ENCODE results near the gene DPEP1.
"Not testable (repeated sequence)": the region's sequence is repeated elsewhere in the genome, so short reads cannot be mapped to it uniquely, and the experiment has no call there.

DPEP1 gene

GRCh38 chr16:89584768-89585549 is 28.5 kb upstream of the DPEP1 start:
- Mint-ChIP-seq H3K27me3 (ENCODE audit: low read depth) (no peaks in the 10 kb centered on the region), H3K9me3 (no peaks in the 10 kb centered on the region)

GRCh38 chr16:89586218-89586617 is 27.2 kb upstream of the DPEP1 start:
- H3K27ac Mint-ChIP-seq: no peak overlapping the region
- no peak for DNase-seq (ENCODE audit: low spot score)
- no peaks in the 10 kb centered on the region for H3K4me1 Mint-ChIP-seq (ENCODE audit: low read depth)
- no peak overlapping the region for H3K4me3 Mint-ChIP-seq
- no peaks in the 10 kb centered on the region for H3K9me3 Mint-ChIP-seq
- H3K36me3 Mint-ChIP-seq (ENCODE audit: low read depth): no peaks in the 10 kb centered on the region
- H3K27me3 Mint-ChIP-seq (ENCODE audit: low read depth): no peaks in the 10 kb centered on the region

More at GRCh38 chr16:89584768-89585549, 28.5 kb upstream of the DPEP1 start:
- H3K4me1 Mint-ChIP-seq (ENCODE audit: low read depth): no peaks in the 10 kb centered on the region
- no peaks in the 10 kb centered on the region for H3K36me3 Mint-ChIP-seq (ENCODE audit: low read depth)
- DNase-seq (ENCODE audit: low spot score): no peak
- H3K4me3 Mint-ChIP-seq: no peak overlapping the region
- no peak overlapping the region for H3K27ac Mint-ChIP-seq

GRCh38 chr16:89586853-89587252 is 26.6 kb upstream of the DPEP1 start:
- no peak for DNase-seq (ENCODE audit: low spot score)
- Mint-ChIP-seq H3K4me3 (no peak overlapping the region), H3K4me1 (ENCODE audit: low read depth) (no peaks in the 10 kb centered on the region), H3K9me3 (no peaks in the 10 kb centered on the region), H3K27me3 (ENCODE audit: low read depth) (no peaks in the 10 kb centered on the region), H3K27ac (no peak overlapping the region), H3K36me3 (ENCODE audit: low read depth) (no peaks in the 10 kb centered on the region)

- not testable (repeated sequence) for DNase-seq (ENCODE audit: low spot score); H3K9me3 Mint-ChIP-seq; H3K4me1 Mint-ChIP-seq (ENCODE audit: low read depth); H3K27me3 Mint-ChIP-seq (ENCODE audit: low read depth); H3K4me3 Mint-ChIP-seq; H3K36me3 Mint-ChIP-seq (ENCODE audit: low read depth); H3K27ac Mint-ChIP-seq
Observed at GRCh38 chr16:89587676-89588075, 25.8 kb upstream of the DPEP1 start.

GRCh38 chr16:89588413-89589109 is 24.9 kb upstream of the DPEP1 start:
- Mint-ChIP-seq H3K27ac (no peak overlapping the region), H3K9me3 (no peaks in the 10 kb centered on the region), H3K36me3 (ENCODE audit: low read depth) (no peaks in the 10 kb centered on the region)

GRCh38 chr16:89589241-89589926 is 24.1 kb upstream of the DPEP1 start:
- H3K4me1 Mint-ChIP-seq (ENCODE audit: low read depth): peaks cover 6% of the 10 kb centered on the region
- no peak overlapping the region for H3K27ac Mint-ChIP-seq
- no peak for DNase-seq (ENCODE audit: low spot score)
- H3K4me3 Mint-ChIP-seq: no peak overlapping the region
- H3K27me3 Mint-ChIP-seq (ENCODE audit: low read depth): no peaks in the 10 kb centered on the region
- H3K36me3 Mint-ChIP-seq (ENCODE audit: low read depth): no peaks in the 10 kb centered on the region
- H3K9me3 Mint-ChIP-seq: no peaks in the 10 kb centered on the region

More at GRCh38 chr16:89588413-89589109, 24.9 kb upstream of the DPEP1 start:
- Mint-ChIP-seq H3K27me3 (ENCODE audit: low read depth) (no peaks in the 10 kb centered on the region), H3K4me1 (ENCODE audit: low read depth) (peaks cover 2% of the 10 kb centered on the region), H3K4me3 (no peak overlapping the region)
- no peak for DNase-seq (ENCODE audit: low spot score)

GRCh38 chr16:89593841-89594240 is 19.6 kb upstream of the DPEP1 start:
- no peaks in the 10 kb centered on the region for H3K36me3 Mint-ChIP-seq (ENCODE audit: low read depth)
- H3K27me3 Mint-ChIP-seq (ENCODE audit: low read depth): no peaks in the 10 kb centered on the region
- no peak for DNase-seq (ENCODE audit: low spot score)
- H3K4me1 Mint-ChIP-seq (ENCODE audit: low read depth): peaks cover 6% of the 10 kb centered on the region
- H3K9me3 Mint-ChIP-seq: no peaks in the 10 kb centered on the region
- H3K27ac Mint-ChIP-seq: no peak overlapping the region
- H3K4me3 Mint-ChIP-seq: peak overlapping the region; percentile 48

- H3K27me3 Mint-ChIP-seq (ENCODE audit: low read depth): no peaks in the 10 kb centered on the region
- H3K4me1 Mint-ChIP-seq (ENCODE audit: low read depth): peaks cover 6% of the 10 kb centered on the region
- no peaks in the 10 kb centered on the region for H3K9me3 Mint-ChIP-seq
- H3K4me3 Mint-ChIP-seq: no peak overlapping the region
- DNase-seq (ENCODE audit: low spot score): no peak
- H3K36me3 Mint-ChIP-seq (ENCODE audit: low read depth): no peaks in the 10 kb centered on the region
- H3K27ac Mint-ChIP-seq: no peak overlapping the region
Observed at GRCh38 chr16:89595330-89596060, 17.9 kb upstream of the DPEP1 start.

- H3K27me3 Mint-ChIP-seq (ENCODE audit: low read depth): no peaks in the 10 kb centered on the region
- no peak overlapping the region for H3K4me3 Mint-ChIP-seq
- H3K9me3 Mint-ChIP-seq: no peaks in the 10 kb centered on the region
- no peak overlapping the region for H3K27ac Mint-ChIP-seq
- peaks cover 6% of the 10 kb centered on the region for H3K4me1 Mint-ChIP-seq (ENCODE audit: low read depth)
- DNase-seq (ENCODE audit: low spot score): no peak
- no peaks in the 10 kb centered on the region for H3K36me3 Mint-ChIP-seq (ENCODE audit: low read depth)
Observed at GRCh38 chr16:89596061-89596689, 17.3 kb upstream of the DPEP1 start.

GRCh38 chr16:89596957-89597649 is 16.3 kb upstream of the DPEP1 start:
- no peak for DNase-seq (ENCODE audit: low spot score)
- Mint-ChIP-seq H3K27ac (no peak overlapping the region), H3K4me1 (ENCODE audit: low read depth) (peaks cover 6% of the 10 kb centered on the region), H3K27me3 (ENCODE audit: low read depth) (no peaks in the 10 kb centered on the region), H3K36me3 (ENCODE audit: low read depth) (no peaks in the 10 kb centered on the region), H3K4me3 (no peak overlapping the region), H3K9me3 (no peaks in the 10 kb centered on the region)

- H3K27me3 Mint-ChIP-seq (ENCODE audit: low read depth): no peaks in the 10 kb centered on the region
- DNase-seq (ENCODE audit: low spot score): no peak
- no peak overlapping the region for H3K4me3 Mint-ChIP-seq
- no peak overlapping the region for H3K27ac Mint-ChIP-seq
- H3K36me3 Mint-ChIP-seq (ENCODE audit: low read depth): no peaks in the 10 kb centered on the region
- peaks cover 13% of the 10 kb centered on the region for H3K4me1 Mint-ChIP-seq (ENCODE audit: low read depth)
- H3K9me3 Mint-ChIP-seq: no peaks in the 10 kb centered on the region
Observed at GRCh38 chr16:89598199-89598598, 15.2 kb upstream of the DPEP1 start.

- Mint-ChIP-seq H3K9me3 (no peaks in the 10 kb centered on the region), H3K27me3 (ENCODE audit: low read depth) (no peaks in the 10 kb centered on the region), H3K36me3 (ENCODE audit: low read depth) (no peaks in the 10 kb centered on the region), H3K4me1 (ENCODE audit: low read depth) (peaks cover 8% of the 10 kb centered on the region), H3K4me3 (no peak overlapping the region), H3K27ac (no peak overlapping the region)
- DNase-seq (ENCODE audit: low spot score): no peak
Observed at GRCh38 chr16:89599451-89599858, 14.0 kb upstream of the DPEP1 start.

GRCh38 chr16:89599902-89600301 is 13.5 kb upstream of the DPEP1 start:
- H3K9me3 Mint-ChIP-seq: no peaks in the 10 kb centered on the region
- peaks cover 8% of the 10 kb centered on the region for H3K4me1 Mint-ChIP-seq (ENCODE audit: low read depth)
- no peak overlapping the region for H3K4me3 Mint-ChIP-seq
- no peaks in the 10 kb centered on the region for H3K36me3 Mint-ChIP-seq (ENCODE audit: low read depth)
- DNase-seq (ENCODE audit: low spot score): no peak
- H3K27me3 Mint-ChIP-seq (ENCODE audit: low read depth): no peaks in the 10 kb centered on the region
- no peak overlapping the region for H3K27ac Mint-ChIP-seq

Data from T-helper 2 cell treated with Interferon-gamma antibody and Interleukin-4, amounts not matched to agents 5 μg/mL and 100 μg/mL, for 36 hours (primary cell).